GM20000 (cell line): ENCODE measurements around the gene MAP3K15.

Source experiments
- DNase-seq: peaks from one replicate; pipeline ENCODE4 v3.0.0; 2012; ENCODE audit warnings: low spot score
- CTCF ChIP-seq: IDR thresholded peaks from 2 replicates; pipeline ENCODE4 v1.5.1; 2012; ENCODE audit warnings: mild to moderate bottlenecking, control low read depth; ENCODE audit errors: extremely low read depth, missing control alignments

MAP3K15 gene

GRCh38 chrX:19403696-19404095, 111.6 kb downstream of the MAP3K15 start:
- no peak for TF ChIP-seq CTCF
- no peak for DNase-seq

- no peak for TF ChIP-seq CTCF
- DNase-seq, result no peak
Observed at GRCh38 chrX:19392703-19393102, 122.6 kb downstream of the MAP3K15 start.

GRCh38 chrX:19392078-19392477, 123.2 kb downstream of the MAP3K15 start:
- DNase-seq, result no peak
- TF ChIP-seq CTCF, result no peak

- TF ChIP-seq CTCF, result no peak
- no peak for DNase-seq
Observed at GRCh38 chrX:19389227-19389845, 126.0 kb downstream of the MAP3K15 start.

- no peak for DNase-seq
- no peak for TF ChIP-seq CTCF
Observed at GRCh38 chrX:19388741-19389140, 126.6 kb downstream of the MAP3K15 start.

GRCh38 chrX:19388064-19388679, 127.1 kb downstream of the MAP3K15 start:
- no peak for TF ChIP-seq CTCF
- DNase-seq, result no peak

GRCh38 chrX:19386679-19387078, 128.6 kb downstream of the MAP3K15 start:
- DNase-seq, result no peak
- TF ChIP-seq CTCF, result no peak
